HG02970 (cell line): ENCODE results near the gene SIL1.

Experiments used
- ATAC-seq: cut with Tn5 transposase; IDR thresholded peaks from one replicate; pipeline ENCODE4 v1.9.1; 2021; ENCODE audit warnings: mild to moderate bottlenecking, moderate library complexity, moderate number of reproducible peaks; ENCODE audit not compliant: unreplicated experiment, low FRiP score

The SIL1 gene

GRCh38 chr5:138967791-138968448 lies 230.2 kb downstream of the SIL1 start:
- ATAC-seq = no peak

GRCh38 chr5:138966236-138966985 lies 231.8 kb downstream of the SIL1 start:
- no peak for ATAC-seq

GRCh38 chr5:138965626-138966025 lies 232.5 kb downstream of the SIL1 start:
- ATAC-seq = no peak

- ATAC-seq = no peak
Observed at GRCh38 chr5:138964647-138965201, 233.4 kb downstream of the SIL1 start.

- ATAC-seq = no peak
Observed at GRCh38 chr5:138963763-138964371, 234.3 kb downstream of the SIL1 start.

GRCh38 chr5:138962614-138963370 lies 235.4 kb downstream of the SIL1 start:
- no peak for ATAC-seq

- no peak for ATAC-seq
Observed at GRCh38 chr5:138961729-138962128, 236.4 kb downstream of the SIL1 start.

- no peak for ATAC-seq
Observed at GRCh38 chr5:138961221-138961620, 236.9 kb downstream of the SIL1 start.

GRCh38 chr5:138960145-138960692 lies 237.9 kb downstream of the SIL1 start:
- ATAC-seq = no peak

GRCh38 chr5:138956801-138957200 lies 241.4 kb downstream of the SIL1 start:
- no peak for ATAC-seq

- ATAC-seq = no peak
Observed at GRCh38 chr5:138955671-138956295, 242.4 kb downstream of the SIL1 start.

- ATAC-seq = no peak
Observed at GRCh38 chr5:138955013-138955660, 243.0 kb downstream of the SIL1 start.

- no peak for ATAC-seq
Observed at GRCh38 chr5:138954257-138955012, 243.7 kb downstream of the SIL1 start.

GRCh38 chr5:138953387-138954256 lies 244.5 kb downstream of the SIL1 start:
- ATAC-seq = no peak

- no peak for ATAC-seq
Observed at GRCh38 chr5:138952962-138953361, 245.2 kb downstream of the SIL1 start.

- ATAC-seq = no peak
Observed at GRCh38 chr5:138951986-138952735, 246.0 kb downstream of the SIL1 start.
